ENCODE measurements around the gene SCRG1.

The SCRG1 gene

GRCh38 chr4:173398779-173399415, at the start of gene SCRG1:
SCRG1 (minus strand) TSS chr4:173399116; CDS start chr4:173391414, 7,702 bp downstream.
- no peak for DNase-seq (ENCODE audit: low read depth in 2 of 3, low spot score in 2 of 3)

- no peak for DNase-seq (ENCODE audit: low read depth in 2 of 3, low spot score in 2 of 3)
These were observed 49.2 kb upstream of the SCRG1 start for GRCh38 chr4:173448103-173448502.

- DNase-seq (ENCODE audit: low read depth in 2 of 3, low spot score in 2 of 3), result no peak
These were observed 47.5 kb upstream of the SCRG1 start for GRCh38 chr4:173446416-173446815.

GRCh38 chr4:173443121-173443520, 44.2 kb upstream of the SCRG1 start:
- DNase-seq (ENCODE audit: low read depth in 2 of 3, low spot score in 2 of 3), result no peak

- no peak for DNase-seq (ENCODE audit: low read depth in 2 of 3, low spot score in 2 of 3)
These were observed 43.5 kb upstream of the SCRG1 start for GRCh38 chr4:173442223-173442932.

GRCh38 chr4:173440888-173441287, 42.0 kb upstream of the SCRG1 start:
- no peak for DNase-seq (ENCODE audit: low read depth in 2 of 3, low spot score in 2 of 3)

- no peak for DNase-seq (ENCODE audit: low read depth in 2 of 3, low spot score in 2 of 3)
These were observed 37.9 kb upstream of the SCRG1 start for GRCh38 chr4:173436771-173437265.

- DNase-seq (ENCODE audit: low read depth in 2 of 3, low spot score in 2 of 3), result no peak
These were observed 37.2 kb upstream of the SCRG1 start for GRCh38 chr4:173436149-173436579.

- DNase-seq (ENCODE audit: low read depth in 2 of 3, low spot score in 2 of 3), result no peak
These were observed 35.3 kb upstream of the SCRG1 start for GRCh38 chr4:173434231-173434630.

- DNase-seq (ENCODE audit: low read depth in 2 of 3, low spot score in 2 of 3), result no peak
These were observed 34.5 kb upstream of the SCRG1 start for GRCh38 chr4:173433447-173433846.

GRCh38 chr4:173432430-173432829, 33.5 kb upstream of the SCRG1 start:
- no peak for DNase-seq (ENCODE audit: low read depth in 2 of 3, low spot score in 2 of 3)

- DNase-seq (ENCODE audit: low read depth in 2 of 3, low spot score in 2 of 3), result no peak
These were observed 27.1 kb upstream of the SCRG1 start for GRCh38 chr4:173426064-173426463.

GRCh38 chr4:173424899-173425805, 26.2 kb upstream of the SCRG1 start:
- no peak for DNase-seq (ENCODE audit: low read depth in 2 of 3, low spot score in 2 of 3)

GRCh38 chr4:173420801-173421200, 21.9 kb upstream of the SCRG1 start:
- DNase-seq (ENCODE audit: low read depth in 2 of 3, low spot score in 2 of 3), result no peak

GRCh38 chr4:173420324-173420752, 21.4 kb upstream of the SCRG1 start:
- no peak for DNase-seq (ENCODE audit: low read depth in 2 of 3, low spot score in 2 of 3)

- no peak for DNase-seq (ENCODE audit: low read depth in 2 of 3, low spot score in 2 of 3)
These were observed 19.7 kb upstream of the SCRG1 start for GRCh38 chr4:173418639-173419038.

GRCh38 chr4:173417833-173418232, 18.9 kb upstream of the SCRG1 start:
- no peak for DNase-seq (ENCODE audit: low read depth in 2 of 3, low spot score in 2 of 3)

- no peak for DNase-seq (ENCODE audit: low read depth in 2 of 3, low spot score in 2 of 3)
These were observed 17.2 kb upstream of the SCRG1 start for GRCh38 chr4:173415885-173416653.

GRCh38 chr4:173415092-173415491, 16.2 kb upstream of the SCRG1 start:
- no peak for DNase-seq (ENCODE audit: low read depth in 2 of 3, low spot score in 2 of 3)

- DNase-seq (ENCODE audit: low read depth in 2 of 3, low spot score in 2 of 3), result no peak
These were observed 15.5 kb upstream of the SCRG1 start for GRCh38 chr4:173414456-173414855.

- DNase-seq (ENCODE audit: low read depth in 2 of 3, low spot score in 2 of 3), result no peak
These were observed 14.1 kb upstream of the SCRG1 start for GRCh38 chr4:173413036-173413435.
